Left lung (tissue), 10 donors: ENCODE results near the gene EIF3A. TPM values are rescaled to one million over a fixed set of nuclear protein-coding genes. Genes with fewer than 3 reads are reported as not detected.

ENCODE experiments used
- ATAC-seq: fragments of 200-7000 bp; cut with Tn5 transposase; one replicate; pipeline ENCODE4 v1.9.1; 2020; ENCODE audit warnings: moderate library complexity
- DNase-seq, 4 donors: peaks; one replicate each; pipeline ENCODE4 v3.0.0-alpha.2; 2013 to 2020
- H3K27ac ChIP-seq, 2 donors: fragments of 200-600 bp; sonication (generic) in 1 of 2; one replicate each; pipeline versions ENCODE4 v1.5.0 to v1.8.0; 2020 to 2021
- H3K27me3 ChIP-seq, 2 donors: fragments of 200-600 bp; sonication (generic) in 1 of 2; one replicate each; pipeline versions ENCODE4 v1.5.0 to v1.8.0; 2020 to 2021
- H3K36me3 ChIP-seq, 2 donors: fragments of 200-600 bp; sonication (generic) in 1 of 2; one replicate each; pipeline versions ENCODE4 v1.5.0 to v1.8.0; 2020 to 2021
- H3K4me1 ChIP-seq, 2 donors: fragments of 200-600 bp; one replicate each; pipeline ENCODE4 v1.8.0; 2021
- H3K4me3 ChIP-seq, 2 donors: fragments of 200-600 bp; sonication (generic) in 1 of 2; one replicate each; pipeline versions ENCODE4 v1.5.0 to v1.8.0; 2020 to 2021; ENCODE audit warnings: mild to moderate bottlenecking in 1 of 2
- H3K9me3 ChIP-seq, 2 donors: fragments of 200-600 bp; sonication (generic) in 1 of 2; one replicate each; pipeline versions ENCODE4 v1.5.0 to v1.8.0; 2020 to 2021
- intact Hi-C, 2 donors: fragments of 100-400 bp; cut with DNase I; formaldehyde crosslinking; loops; one replicate each; pipeline versions ENCODE4 v1.11.2 to v1.14.2; 2022
- polyA plus RNA-seq, 6 donors: library from polyadenylated mRNA; unstranded; fragments of 120-200 nt; gene quantifications; one replicate each; pipeline ENCODE4 v1.2.1, GENCODE V29; 2013; ENCODE audit not compliant: insufficient read length in 6 of 6
- total RNA-seq, 2 donors: library from RNA; stranded (reverse); fragmentation: NEBNext Ultra II Directional; extraction: Animal tissue kit (Norgen Biotek cat#: 25700); gene quantifications; one replicate each; pipeline ENCODE4 v1.2.1, GENCODE V29; 2021
- TF ChIP-seq, protein P1 (sequence below), 2 donors: fragments of 200-600 bp; sonication (generic) in 1 of 2; IDR thresholded peaks; one replicate each; pipeline versions ENCODE4 v1.5.0 to v1.8.0; 2021; ENCODE audit warnings: antibody characterized with exemption in 2 of 2
- donor health status: DM: no; HTN: yes; CAD: no.
- donor health status: DM: no; HTN: no; CAD: no.

The EIF3A gene
- total and polyA plus RNA-seq, 8 donors = 89.1 to 172 (median 154) TPM

DNA sequence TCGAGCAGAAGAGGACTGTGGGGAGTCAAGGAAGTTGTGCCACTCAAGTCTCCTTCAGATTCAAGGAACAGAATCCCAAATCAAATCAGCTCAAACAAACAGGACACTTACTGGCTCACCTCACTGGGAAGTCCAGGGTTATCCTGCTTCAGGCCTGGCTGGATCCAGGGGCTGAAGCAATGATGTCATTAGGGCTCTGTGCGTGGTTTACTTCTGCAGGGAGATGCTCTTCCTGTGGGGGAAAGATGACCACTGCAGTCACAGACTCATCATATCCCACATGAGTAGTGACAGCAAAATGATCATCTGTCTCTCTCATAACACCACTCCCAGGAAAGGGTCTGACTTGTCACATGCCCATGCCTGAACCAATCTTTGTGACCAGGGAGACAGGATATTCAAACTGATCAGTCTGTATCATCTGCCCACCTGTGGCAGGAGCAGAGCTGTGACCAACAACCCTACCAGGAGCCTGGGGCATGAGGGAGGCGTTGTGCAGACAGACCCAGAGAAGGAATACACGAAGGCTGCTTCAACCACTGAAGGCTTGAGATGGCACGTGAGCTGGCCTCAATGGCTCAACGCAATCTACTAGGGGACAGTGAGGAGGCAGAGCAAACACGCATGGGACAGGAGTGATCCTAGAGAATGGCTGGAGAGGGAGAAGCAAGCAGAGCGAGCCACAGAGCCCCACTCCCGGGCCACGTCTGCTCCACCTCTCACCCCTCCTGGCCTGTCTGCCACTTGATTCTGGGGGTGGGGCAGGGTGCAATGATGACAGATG lies 78.7 kb downstream of the EIF3A start:
- H3K4me1 ChIP-seq = peaks cover 0 to 5% of the 10 kb centered on the region in 2 donors
- DNase-seq (no peak), ATAC-seq (no peak)
- H3K9me3 ChIP-seq = no peaks in the 10 kb centered on the region
- intact Hi-C loops = no loop called here
- no peak overlapping the region for H3K27ac ChIP-seq
- H3K27me3 ChIP-seq = no peaks in the 10 kb centered on the region
- H3K4me3 ChIP-seq = no peak overlapping the region
- no peaks in the 10 kb centered on the region for H3K36me3 ChIP-seq
- TF ChIP-seq, protein P1, sequence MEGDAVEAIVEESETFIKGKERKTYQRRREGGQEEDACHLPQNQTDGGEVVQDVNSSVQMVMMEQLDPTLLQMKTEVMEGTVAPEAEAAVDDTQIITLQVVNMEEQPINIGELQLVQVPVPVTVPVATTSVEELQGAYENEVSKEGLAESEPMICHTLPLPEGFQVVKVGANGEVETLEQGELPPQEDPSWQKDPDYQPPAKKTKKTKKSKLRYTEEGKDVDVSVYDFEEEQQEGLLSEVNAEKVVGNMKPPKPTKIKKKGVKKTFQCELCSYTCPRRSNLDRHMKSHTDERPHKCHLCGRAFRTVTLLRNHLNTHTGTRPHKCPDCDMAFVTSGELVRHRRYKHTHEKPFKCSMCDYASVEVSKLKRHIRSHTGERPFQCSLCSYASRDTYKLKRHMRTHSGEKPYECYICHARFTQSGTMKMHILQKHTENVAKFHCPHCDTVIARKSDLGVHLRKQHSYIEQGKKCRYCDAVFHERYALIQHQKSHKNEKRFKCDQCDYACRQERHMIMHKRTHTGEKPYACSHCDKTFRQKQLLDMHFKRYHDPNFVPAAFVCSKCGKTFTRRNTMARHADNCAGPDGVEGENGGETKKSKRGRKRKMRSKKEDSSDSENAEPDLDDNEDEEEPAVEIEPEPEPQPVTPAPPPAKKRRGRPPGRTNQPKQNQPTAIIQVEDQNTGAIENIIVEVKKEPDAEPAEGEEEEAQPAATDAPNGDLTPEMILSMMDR (IDR thresholded peaks at IDR 0.05) = no peak

DNA sequence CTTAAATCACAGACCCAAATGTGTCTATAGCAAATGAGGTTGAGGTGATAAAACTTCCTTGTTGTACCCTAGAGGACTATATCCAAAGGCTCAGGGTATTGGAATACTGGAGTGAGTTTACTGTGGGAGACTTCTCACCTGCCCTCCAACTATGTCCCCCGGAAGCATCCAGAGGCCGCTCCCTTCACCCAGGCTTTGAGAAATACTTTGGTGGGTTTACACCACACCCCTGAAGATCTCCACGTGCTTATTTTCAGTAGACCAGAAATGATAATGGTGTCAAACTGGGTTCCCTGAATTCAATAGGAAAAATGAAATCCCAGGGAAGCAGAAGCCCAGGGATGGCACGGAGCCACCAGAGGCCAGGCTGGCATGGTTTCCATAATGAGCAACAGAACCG lies 82.4 kb downstream of the EIF3A start:
- H3K4me1 ChIP-seq = no peaks in the 10 kb centered on the region
- intact Hi-C loops = no loop called here
- TF ChIP-seq, protein P1 (IDR thresholded peaks at IDR 0.05) = no peak
- DNase-seq (no peak), ATAC-seq (no peak)
- no peaks in the 10 kb centered on the region for H3K9me3 ChIP-seq
- H3K36me3 ChIP-seq = no peaks in the 10 kb centered on the region
- no peak overlapping the region for H3K27ac ChIP-seq
- no peak overlapping the region for H3K4me3 ChIP-seq
- H3K27me3 ChIP-seq = no peaks in the 10 kb centered on the region

GRCh38 chr10:118997379-118997778 lies 83.2 kb downstream of the EIF3A start:
- intact Hi-C loops = no loop called here
- H3K9me3 ChIP-seq = no peaks in the 10 kb centered on the region
- no peak for DNase-seq
- no peak for ATAC-seq
- H3K36me3 ChIP-seq = no peaks in the 10 kb centered on the region
- H3K27me3 ChIP-seq = no peaks in the 10 kb centered on the region
- no peaks in the 10 kb centered on the region for H3K4me1 ChIP-seq
- no peak overlapping the region for H3K4me3 ChIP-seq
- no peak overlapping the region for H3K27ac ChIP-seq
- TF ChIP-seq, protein P1 (IDR thresholded peaks at IDR 0.05) = no peak

- DNase-seq (no peak), ATAC-seq (no peak)
- H3K4me1 ChIP-seq = no peaks in the 10 kb centered on the region
- H3K27me3 ChIP-seq = no peaks in the 10 kb centered on the region
- no peaks in the 10 kb centered on the region for H3K9me3 ChIP-seq
- no peak overlapping the region for H3K4me3 ChIP-seq
- TF ChIP-seq, protein P1 (IDR thresholded peaks at IDR 0.05) = no peak
- intact Hi-C loops = no loop called here
- no peaks in the 10 kb centered on the region for H3K36me3 ChIP-seq
- H3K27ac ChIP-seq = no peak overlapping the region
Observed at GRCh38 chr10:118995739-118996138, 84.9 kb downstream of the EIF3A start.

- ATAC-seq (no peak), DNase-seq (no peak)
- TF ChIP-seq, protein P1 (IDR thresholded peaks at IDR 0.05) = no peak
- Histone ChIP-seq H3K27ac (no peak overlapping the region), H3K36me3 (no peaks in the 10 kb centered on the region), H3K4me3 (no peak overlapping the region), H3K9me3 (peaks cover 0 to 1% of the 10 kb centered on the region in 2 donors), H3K4me1 (no peaks in the 10 kb centered on the region), H3K27me3 (no peaks in the 10 kb centered on the region)
- intact Hi-C loops = no loop called here
Observed at GRCh38 chr10:118994321-118994720, 86.3 kb downstream of the EIF3A start.
